Peyer's patch (tissue), 4 donors: ENCODE data around the gene AUNIP.

ENCODE experiments used
- CTCF ChIP-seq, 6 experiments: fragments of 450-650 bp in 4 of 6; fragments of 200-600 bp in 2 of 6; sonication (generic) in 1 of 6; IDR thresholded peaks; one replicate each; pipeline ENCODE4 v1.5.1; 2017 to 2019; ENCODE audit warnings: antibody characterized with exemption in 6 of 6, mild to moderate bottlenecking in 3 of 6, moderate library complexity in 1 of 6
- POLR2A ChIP-seq, 2 donors: fragments of 450-650 bp; IDR thresholded peaks; one replicate each; pipeline ENCODE4 v1.5.1; 2017; ENCODE audit warnings: antibody characterized with exemption in 2 of 2, mild to moderate bottlenecking in 2 of 2, moderate library complexity in 2 of 2

- no peak for TF ChIP-seq CTCF (IDR thresholded peaks at IDR 0.05)
- no peak for TF ChIP-seq POLR2A (IDR thresholded peaks at IDR 0.05)
Observed at GRCh38 chr1:25870614-25871013, 11.4 kb upstream of the AUNIP start.
